ENCODE data around the gene POP4.

POP4 gene

GRCh38 chr19:29614780-29615179, 8.7 kb downstream of the POP4 start:
- no peaks in the 10 kb centered on the region for H3K9me3 ChIP-seq (ENCODE audit: control insufficient read depth in 1 of 2, low read length in 2 of 2)
- H3K27ac ChIP-seq (ENCODE audit: low read length), result no peak overlapping the region
- no peak overlapping the region for H3K4me3 ChIP-seq (ENCODE audit: low read depth in 1 of 2, low read length in 2 of 2)
- H3K27me3 ChIP-seq (ENCODE audit: low read depth, low read length), result no peaks in the 10 kb centered on the region
- H3K36me3 ChIP-seq (ENCODE audit: control insufficient read depth in 1 of 2, insufficient read depth in 2 of 2, low read length in 2 of 2), result peaks cover 34 to 60% of the 10 kb centered on the region in 2 donors
- H3K4me1 ChIP-seq (ENCODE audit: control insufficient read depth in 1 of 2, insufficient read depth in 2 of 2, low read length in 2 of 2), result no peaks in the 10 kb centered on the region

GRCh38 chr19:29615891-29616425, 9.9 kb downstream of the POP4 start:
- peaks cover 33 to 57% of the 10 kb centered on the region in 2 donors for H3K36me3 ChIP-seq (ENCODE audit: control insufficient read depth in 1 of 2, insufficient read depth in 2 of 2, low read length in 2 of 2)

GRCh38 chr19:29616541-29616940, 10.5 kb downstream of the POP4 start:
- Histone ChIP-seq H3K36me3 (ENCODE audit: control insufficient read depth in 1 of 2, insufficient read depth in 2 of 2, low read length in 2 of 2) (peaks cover 27 to 53% of the 10 kb centered on the region in 2 donors), H3K27ac (ENCODE audit: low read length) (no peak overlapping the region), H3K4me1 (ENCODE audit: control insufficient read depth in 1 of 2, insufficient read depth in 2 of 2, low read length in 2 of 2) (no peaks in the 10 kb centered on the region), H3K4me3 (ENCODE audit: low read depth in 1 of 2, low read length in 2 of 2) (no peak overlapping the region), H3K27me3 (ENCODE audit: low read depth, low read length) (no peaks in the 10 kb centered on the region), H3K9me3 (ENCODE audit: control insufficient read depth in 1 of 2, low read length in 2 of 2) (no peaks in the 10 kb centered on the region)

More at GRCh38 chr19:29615891-29616425, 9.9 kb downstream of the POP4 start:
- no peaks in the 10 kb centered on the region for H3K9me3 ChIP-seq (ENCODE audit: control insufficient read depth in 1 of 2, low read length in 2 of 2)
- H3K27me3 ChIP-seq (ENCODE audit: low read depth, low read length), result no peaks in the 10 kb centered on the region
- no peaks in the 10 kb centered on the region for H3K4me1 ChIP-seq (ENCODE audit: control insufficient read depth in 1 of 2, insufficient read depth in 2 of 2, low read length in 2 of 2)
- no peak overlapping the region for H3K27ac ChIP-seq (ENCODE audit: low read length)
- no peak overlapping the region for H3K4me3 ChIP-seq (ENCODE audit: low read depth in 1 of 2, low read length in 2 of 2)

- H3K27me3 ChIP-seq (ENCODE audit: low read depth, low read length), result no peaks in the 10 kb centered on the region
- no peak overlapping the region for H3K4me3 ChIP-seq (ENCODE audit: low read depth in 1 of 2, low read length in 2 of 2)
- no peak overlapping the region for H3K27ac ChIP-seq (ENCODE audit: low read length)
- H3K36me3 ChIP-seq (ENCODE audit: control insufficient read depth in 1 of 2, insufficient read depth in 2 of 2, low read length in 2 of 2), result peaks cover 16 to 42% of the 10 kb centered on the region in 2 donors
- H3K4me1 ChIP-seq (ENCODE audit: control insufficient read depth in 1 of 2, insufficient read depth in 2 of 2, low read length in 2 of 2), result no peaks in the 10 kb centered on the region
- no peaks in the 10 kb centered on the region for H3K9me3 ChIP-seq (ENCODE audit: control insufficient read depth in 1 of 2, low read length in 2 of 2)
Observed at GRCh38 chr19:29617366-29618266, 11.5 kb downstream of the POP4 start.

- Histone ChIP-seq H3K4me1 (ENCODE audit: control insufficient read depth in 1 of 2, insufficient read depth in 2 of 2, low read length in 2 of 2) (no peaks in the 10 kb centered on the region), H3K4me3 (ENCODE audit: low read depth in 1 of 2, low read length in 2 of 2) (no peak overlapping the region), H3K36me3 (ENCODE audit: control insufficient read depth in 1 of 2, insufficient read depth in 2 of 2, low read length in 2 of 2) (peaks cover 14 to 34% of the 10 kb centered on the region in 2 donors), H3K27me3 (ENCODE audit: low read depth, low read length) (no peaks in the 10 kb centered on the region), H3K9me3 (ENCODE audit: control insufficient read depth in 1 of 2, low read length in 2 of 2) (no peaks in the 10 kb centered on the region), H3K27ac (ENCODE audit: low read length) (no peak overlapping the region)
Observed at GRCh38 chr19:29618434-29618833, 12.4 kb downstream of the POP4 start.

- Histone ChIP-seq H3K4me1 (ENCODE audit: control insufficient read depth in 1 of 2, insufficient read depth in 2 of 2, low read length in 2 of 2) (no peaks in the 10 kb centered on the region), H3K27me3 (ENCODE audit: low read depth, low read length) (no peaks in the 10 kb centered on the region), H3K9me3 (ENCODE audit: control insufficient read depth in 1 of 2, low read length in 2 of 2) (no peaks in the 10 kb centered on the region), H3K27ac (ENCODE audit: low read length) (no peak overlapping the region), H3K36me3 (ENCODE audit: control insufficient read depth in 1 of 2, insufficient read depth in 2 of 2, low read length in 2 of 2) (peaks cover 10 to 29% of the 10 kb centered on the region in 2 donors), H3K4me3 (ENCODE audit: low read depth in 1 of 2, low read length in 2 of 2) (no peak overlapping the region)
Observed at GRCh38 chr19:29618871-29619270, 12.8 kb downstream of the POP4 start.

- no peak overlapping the region for H3K4me3 ChIP-seq (ENCODE audit: low read depth in 1 of 2, low read length in 2 of 2)
- H3K36me3 ChIP-seq (ENCODE audit: control insufficient read depth in 1 of 2, insufficient read depth in 2 of 2, low read length in 2 of 2), result peaks cover 0 to 10% of the 10 kb centered on the region in 2 donors
- no peaks in the 10 kb centered on the region for H3K4me1 ChIP-seq (ENCODE audit: control insufficient read depth in 1 of 2, insufficient read depth in 2 of 2, low read length in 2 of 2)
- no peak overlapping the region for H3K27ac ChIP-seq (ENCODE audit: low read length)
- H3K27me3 ChIP-seq (ENCODE audit: low read depth, low read length), result no peaks in the 10 kb centered on the region
- no peaks in the 10 kb centered on the region for H3K9me3 ChIP-seq (ENCODE audit: control insufficient read depth in 1 of 2, low read length in 2 of 2)
Observed at GRCh38 chr19:29620931-29621351, 14.9 kb downstream of the POP4 start.

- Histone ChIP-seq H3K27me3 (ENCODE audit: low read depth, low read length) (no peaks in the 10 kb centered on the region), H3K4me3 (ENCODE audit: low read depth in 1 of 2, low read length in 2 of 2) (no peak overlapping the region), H3K4me1 (ENCODE audit: control insufficient read depth in 1 of 2, insufficient read depth in 2 of 2, low read length in 2 of 2) (no peaks in the 10 kb centered on the region), H3K36me3 (ENCODE audit: control insufficient read depth in 1 of 2, insufficient read depth in 2 of 2, low read length in 2 of 2) (no peaks in the 10 kb centered on the region), H3K27ac (ENCODE audit: low read length) (no peak overlapping the region), H3K9me3 (ENCODE audit: control insufficient read depth in 1 of 2, low read length in 2 of 2) (no peaks in the 10 kb centered on the region)
Observed at GRCh38 chr19:29622166-29623070, 16.3 kb downstream of the POP4 start.

GRCh38 chr19:29623726-29624488, 17.8 kb downstream of the POP4 start:
- H3K27ac ChIP-seq (ENCODE audit: low read length), result no peak overlapping the region
- H3K4me1 ChIP-seq (ENCODE audit: control insufficient read depth in 1 of 2, insufficient read depth in 2 of 2, low read length in 2 of 2), result no peaks in the 10 kb centered on the region
- no peaks in the 10 kb centered on the region for H3K9me3 ChIP-seq (ENCODE audit: control insufficient read depth in 1 of 2, low read length in 2 of 2)
- no peaks in the 10 kb centered on the region for H3K36me3 ChIP-seq (ENCODE audit: control insufficient read depth in 1 of 2, insufficient read depth in 2 of 2, low read length in 2 of 2)
- H3K27me3 ChIP-seq (ENCODE audit: low read depth, low read length), result no peaks in the 10 kb centered on the region
- H3K4me3 ChIP-seq (ENCODE audit: low read depth in 1 of 2, low read length in 2 of 2), result no peak overlapping the region

GRCh38 chr19:29624489-29625185, 18.6 kb downstream of the POP4 start:
- H3K4me1 ChIP-seq (ENCODE audit: control insufficient read depth in 1 of 2, insufficient read depth in 2 of 2, low read length in 2 of 2), result no peaks in the 10 kb centered on the region
- no peaks in the 10 kb centered on the region for H3K36me3 ChIP-seq (ENCODE audit: control insufficient read depth in 1 of 2, insufficient read depth in 2 of 2, low read length in 2 of 2)
- no peaks in the 10 kb centered on the region for H3K27me3 ChIP-seq (ENCODE audit: low read depth, low read length)
- H3K4me3 ChIP-seq (ENCODE audit: low read depth in 1 of 2, low read length in 2 of 2), result no peak overlapping the region
- H3K9me3 ChIP-seq (ENCODE audit: control insufficient read depth in 1 of 2, low read length in 2 of 2), result no peaks in the 10 kb centered on the region
- H3K27ac ChIP-seq (ENCODE audit: low read length), result no peak overlapping the region

Measured in muscle layer of duodenum (tissue), 2 donors.